Right hindlimb (tissue), 1 donor: Measurements from ENCODE around the gene EML5.

ENCODE experiments used
- DNase-seq: peaks from one replicate; pipeline ENCODE4 v3.0.0-alpha.2; 2018

Gene EML5

DNA sequence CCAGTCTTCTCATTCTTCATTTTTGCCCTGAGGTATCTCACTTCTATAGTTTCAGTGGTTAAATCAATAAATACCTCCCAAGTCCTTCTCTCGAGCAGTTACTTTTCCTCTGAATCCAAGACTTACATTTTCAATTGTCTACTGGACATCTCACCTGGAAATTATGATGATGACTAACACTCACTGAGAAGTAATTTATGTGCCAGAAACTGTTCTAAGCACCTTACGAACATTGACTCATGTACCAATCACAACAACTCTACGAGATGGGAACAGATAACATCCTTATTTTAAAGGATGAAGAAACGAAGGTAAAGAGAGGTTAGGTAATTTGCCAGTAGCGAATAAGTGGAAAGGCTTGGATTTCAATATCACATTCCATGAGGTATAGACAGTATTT, 94.1 kb downstream of the EML5 start:
- no peak for DNase-seq

DNA sequence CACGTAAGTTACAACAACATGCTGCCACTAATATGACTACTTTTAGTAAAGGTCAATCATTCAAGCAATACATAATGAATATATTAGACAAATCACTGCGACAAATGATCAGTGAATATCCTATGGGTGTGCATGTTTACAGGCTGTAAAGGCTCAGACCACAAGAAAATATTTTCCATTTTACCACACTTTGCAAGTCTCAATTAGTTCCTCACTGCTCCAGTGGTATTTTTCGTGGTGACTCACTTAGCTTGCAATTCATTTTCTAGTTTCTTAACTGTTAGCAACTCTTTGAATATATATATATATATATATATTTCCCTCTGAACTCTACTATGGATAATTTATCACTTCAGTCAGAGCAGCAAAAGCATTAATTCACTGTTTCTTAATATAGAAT, 96.9 kb downstream of the EML5 start:
- DNase-seq = no peak

DNA sequence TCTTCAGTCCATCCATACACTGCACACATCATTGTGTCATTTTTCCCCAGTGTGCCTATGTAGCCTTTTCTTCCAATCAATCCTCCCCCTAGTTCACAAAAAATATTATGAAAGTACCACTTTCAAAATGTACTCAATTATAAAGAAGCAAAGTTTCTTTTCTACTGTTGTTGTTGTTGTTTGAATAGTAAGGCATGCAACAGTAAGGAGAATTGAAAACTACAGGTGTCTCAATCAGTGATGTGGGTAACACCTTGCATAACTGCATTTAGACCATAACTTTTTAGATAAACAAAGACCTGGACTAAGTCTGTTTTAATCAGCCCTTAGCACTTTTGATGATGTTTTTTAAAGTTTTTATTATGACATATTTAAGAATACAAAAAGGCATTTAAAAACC, 104.4 kb downstream of the EML5 start:
- DNase-seq = no peak

DNA sequence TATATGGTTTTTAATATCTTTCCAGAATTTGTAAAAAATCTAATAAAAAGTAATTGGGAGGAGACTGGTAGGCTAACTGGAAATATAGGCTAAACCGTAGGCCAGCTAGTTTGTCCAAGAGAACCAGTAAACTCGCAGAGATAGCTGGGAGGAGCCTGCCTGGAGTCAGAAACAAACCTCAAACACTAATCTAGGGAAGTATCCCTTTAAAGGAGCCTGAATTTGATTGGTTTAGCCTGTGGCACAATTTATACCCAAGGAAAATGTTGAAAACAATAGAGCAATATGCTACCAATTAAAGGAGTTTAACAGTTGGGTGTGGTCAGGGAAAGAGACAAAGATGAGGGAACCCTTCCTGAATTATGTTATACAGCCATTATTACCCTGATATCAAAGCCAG, 109.6 kb downstream of the EML5 start:
- DNase-seq = no peak

DNA sequence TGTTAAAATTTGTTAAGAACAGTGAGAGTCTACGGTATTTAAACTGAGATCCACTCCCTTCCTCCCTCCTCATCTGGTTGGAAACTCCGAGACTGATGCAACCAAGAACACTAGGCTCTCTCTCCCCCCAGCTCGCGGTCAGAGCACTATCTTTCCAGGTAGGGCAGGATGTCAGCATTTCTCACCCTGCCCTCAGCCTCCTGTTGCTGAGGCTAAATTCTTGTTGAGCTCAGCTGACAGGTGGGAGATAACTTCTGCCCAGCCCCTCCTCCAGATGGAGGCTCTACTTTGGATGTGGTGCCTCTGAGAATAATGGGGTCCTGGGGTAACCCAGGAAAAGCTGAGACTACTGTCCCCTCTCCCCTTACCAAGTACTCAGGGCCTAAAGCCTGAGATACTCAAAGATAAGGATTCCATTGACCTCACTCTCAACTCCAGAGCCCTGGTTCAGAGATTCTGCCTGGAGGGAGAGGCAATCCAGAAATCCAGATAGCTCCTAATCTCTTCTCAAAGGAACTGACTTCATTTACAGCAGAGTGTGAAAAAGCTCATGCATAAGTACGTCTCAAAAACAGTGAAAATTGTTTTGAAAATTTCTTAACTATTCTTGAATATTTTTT, 110.1 kb downstream of the EML5 start:
- no peak for DNase-seq

DNA sequence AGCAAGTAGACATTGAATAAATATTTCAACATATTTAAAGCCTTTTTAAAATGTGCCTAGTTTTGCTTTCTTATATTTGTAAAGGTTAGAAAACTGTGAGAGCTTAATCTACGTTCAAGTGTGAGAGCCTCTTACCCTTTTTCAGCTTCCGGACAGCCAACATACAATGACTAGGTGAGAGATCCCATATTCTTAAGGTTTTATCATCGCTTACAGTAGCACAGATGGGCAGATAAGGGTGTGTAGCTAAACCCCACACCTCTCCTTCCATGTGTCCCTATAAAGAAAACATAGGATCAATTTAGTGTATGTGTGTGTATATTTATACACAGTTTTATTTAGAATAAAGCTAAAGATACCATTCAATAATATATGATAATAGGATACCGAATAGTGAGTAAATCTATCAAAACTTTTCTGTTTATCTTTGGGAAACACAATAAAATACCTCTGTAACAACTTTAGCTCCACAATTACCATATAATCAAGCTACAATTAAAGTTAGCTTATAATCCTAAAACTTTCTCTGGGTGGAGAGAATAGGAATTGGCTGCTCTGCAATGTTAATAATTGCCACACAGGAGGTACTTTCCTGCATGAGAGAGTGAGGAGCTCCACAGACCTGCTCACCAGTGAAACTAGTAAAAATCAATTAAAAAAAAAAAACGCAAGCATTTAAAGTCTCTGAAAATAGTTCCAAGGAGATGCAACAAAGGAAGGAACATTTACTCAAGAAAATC, 110.8 kb downstream of the EML5 start:
- DNase-seq = no peak

DNA sequence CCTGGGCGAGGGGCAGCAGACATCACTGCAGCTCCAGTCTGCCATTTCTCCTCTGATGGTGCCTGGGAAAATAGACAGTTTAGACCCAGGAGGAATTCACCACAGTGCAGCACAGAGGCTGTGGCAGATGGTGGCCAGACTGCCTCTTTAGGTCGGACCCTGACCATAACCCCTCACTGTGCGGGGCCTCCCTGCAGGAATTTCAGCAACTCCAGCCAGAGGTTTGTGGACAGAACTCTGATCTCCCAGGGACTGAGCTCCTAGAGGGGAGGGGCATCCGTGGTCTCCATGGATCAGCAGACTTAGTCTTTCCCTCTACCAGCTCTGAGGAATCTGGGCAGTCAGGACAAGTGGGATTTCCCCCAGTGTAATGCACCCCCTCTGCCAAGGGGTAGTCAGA, 123.4 kb downstream of the EML5 start:
- DNase-seq = no peak

DNA sequence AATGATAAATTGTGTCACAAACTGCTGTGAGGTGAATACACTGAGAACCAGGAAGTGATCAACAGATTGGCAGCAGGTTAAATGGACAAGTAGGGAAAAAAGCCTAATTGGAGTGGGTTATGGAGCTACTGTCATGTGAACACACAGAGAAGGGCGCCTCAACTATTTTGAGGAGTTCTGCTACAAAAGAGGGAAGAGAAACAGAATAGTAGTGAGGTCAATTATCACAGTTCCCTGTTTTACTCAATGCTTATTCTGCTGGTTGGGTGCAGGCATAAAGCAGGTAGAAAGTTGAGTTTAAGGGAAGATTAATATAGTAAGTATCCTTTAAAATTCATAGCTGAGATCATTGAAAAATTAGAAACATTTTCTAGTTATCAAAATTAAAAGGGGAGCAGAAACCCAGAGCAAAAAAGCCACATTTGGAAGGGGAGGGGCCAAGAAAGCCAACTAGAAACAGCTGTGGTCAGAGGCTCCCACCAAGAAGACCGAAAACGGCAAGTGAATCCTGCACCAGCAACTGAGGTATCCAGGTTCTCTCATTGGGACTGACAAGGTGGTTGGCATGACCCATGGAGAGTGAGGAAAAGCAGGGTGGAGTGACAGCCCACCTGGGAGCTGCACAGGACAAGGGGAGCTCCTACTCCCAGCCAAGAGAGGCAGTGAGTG, 124.2 kb downstream of the EML5 start:
- DNase-seq = no peak

DNA sequence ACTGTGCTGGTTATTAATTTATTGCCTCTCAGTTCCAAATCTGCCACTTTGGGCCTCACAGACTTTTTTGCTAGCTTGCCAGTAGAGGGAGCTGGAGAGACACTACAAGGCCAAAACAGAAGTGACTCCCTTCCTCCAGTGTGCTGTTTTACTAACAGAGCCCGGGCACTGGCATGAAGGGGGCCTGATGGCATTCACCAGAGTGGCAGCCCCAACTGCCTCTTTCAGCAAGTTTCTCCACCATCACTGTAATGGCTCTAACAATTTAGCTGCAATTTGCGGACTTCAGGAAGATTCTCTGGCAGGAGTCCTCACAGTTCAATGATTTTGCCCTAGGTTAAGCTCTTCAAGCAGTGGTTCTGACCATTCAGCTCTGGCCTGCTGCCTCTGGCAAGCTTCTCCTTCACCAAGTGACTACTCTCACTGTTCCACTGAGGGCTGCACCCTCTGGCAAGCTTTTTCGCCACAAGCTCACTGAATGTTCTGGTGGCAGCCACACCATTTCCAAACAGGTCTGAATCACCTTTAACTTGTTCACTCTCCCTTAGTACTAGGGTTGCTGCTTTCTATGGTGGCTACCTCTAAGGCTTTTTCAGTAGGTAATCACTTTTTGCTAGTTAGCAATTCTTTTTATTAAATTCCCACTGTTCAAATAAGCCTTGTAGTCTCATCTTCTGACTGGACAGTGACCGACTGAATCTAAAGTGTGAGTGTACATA, 125.0 kb downstream of the EML5 start:
- DNase-seq = peak; percentile 58

DNA sequence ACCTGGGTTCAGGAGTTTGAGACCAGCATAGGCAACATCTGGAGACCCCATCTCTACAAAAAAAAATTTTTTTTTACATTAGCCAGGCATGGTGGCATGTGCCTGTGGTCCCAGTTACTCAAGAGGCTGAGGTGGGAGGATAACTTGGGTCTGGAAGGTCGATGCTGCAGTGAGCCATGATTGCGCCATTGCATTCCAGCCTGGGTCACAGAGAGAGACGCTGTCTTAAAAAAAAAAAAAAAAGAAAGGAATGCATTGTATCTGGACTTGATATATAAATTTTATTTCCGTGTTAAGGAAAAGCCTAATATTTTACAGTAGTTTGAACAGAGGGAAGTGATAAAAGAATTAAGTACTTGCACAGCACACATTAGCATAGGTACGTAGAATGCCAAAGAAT, 132.7 kb downstream of the EML5 start:
- DNase-seq = no peak

DNA sequence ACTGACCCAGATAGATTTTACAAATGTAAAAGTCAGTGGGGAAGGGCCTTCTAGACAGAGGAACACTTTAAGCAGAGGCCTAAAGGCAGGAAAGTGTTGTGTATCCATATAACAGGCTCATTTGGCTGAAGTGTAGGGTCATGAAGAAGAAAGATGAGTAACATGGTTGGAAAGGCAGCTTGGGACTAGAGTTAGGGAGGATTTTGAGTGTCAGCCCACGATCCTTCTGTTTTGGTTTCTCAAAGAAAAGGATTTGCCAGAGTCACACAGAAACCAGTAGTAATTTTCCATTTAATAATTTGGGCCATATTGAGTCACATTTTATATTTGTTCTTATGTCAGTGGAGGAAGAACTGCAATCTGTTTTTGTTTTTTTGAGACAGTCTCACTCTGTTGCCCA, 153.5 kb downstream of the EML5 start:
- DNase-seq = no peak

DNA sequence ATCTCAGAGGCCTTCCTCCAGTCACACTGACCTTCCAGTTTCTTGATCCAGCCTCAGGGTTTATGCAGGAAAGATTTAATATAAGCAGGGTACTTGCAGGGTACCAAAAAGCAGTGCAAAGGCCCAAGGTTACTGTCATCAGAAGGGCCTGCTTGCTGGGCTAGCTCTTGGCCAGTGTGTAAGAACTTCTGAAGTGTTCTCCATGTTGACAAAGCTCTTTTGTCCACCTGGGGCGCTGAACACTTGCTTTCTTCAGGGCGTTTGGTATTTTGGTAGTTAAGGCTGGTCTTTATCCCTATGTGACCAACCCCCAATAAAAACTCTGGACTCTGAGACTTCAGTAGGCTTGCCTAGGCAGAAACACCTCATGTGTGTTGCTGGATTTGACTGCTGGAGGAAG, 160.2 kb downstream of the EML5 start:
- DNase-seq = no peak

DNA sequence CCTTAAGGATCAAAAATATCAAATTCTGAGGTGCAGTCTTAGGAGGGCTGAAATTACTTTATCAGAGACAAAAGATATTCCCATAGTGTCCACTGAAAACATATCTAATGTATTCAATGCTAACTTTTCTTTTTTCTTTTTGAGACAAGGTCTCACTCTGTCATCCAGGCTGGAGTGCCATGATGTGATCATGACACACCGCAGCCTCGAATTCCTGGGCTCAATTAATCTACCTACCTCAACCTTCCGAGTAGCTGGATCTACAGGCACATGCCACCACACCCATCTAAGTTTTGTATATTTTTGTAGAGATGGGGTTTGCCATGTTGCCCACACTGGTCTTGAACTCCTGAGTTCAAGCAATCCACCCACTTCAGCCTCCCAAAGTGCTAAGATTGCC, 161.7 kb downstream of the EML5 start:
- DNase-seq = no peak

DNA sequence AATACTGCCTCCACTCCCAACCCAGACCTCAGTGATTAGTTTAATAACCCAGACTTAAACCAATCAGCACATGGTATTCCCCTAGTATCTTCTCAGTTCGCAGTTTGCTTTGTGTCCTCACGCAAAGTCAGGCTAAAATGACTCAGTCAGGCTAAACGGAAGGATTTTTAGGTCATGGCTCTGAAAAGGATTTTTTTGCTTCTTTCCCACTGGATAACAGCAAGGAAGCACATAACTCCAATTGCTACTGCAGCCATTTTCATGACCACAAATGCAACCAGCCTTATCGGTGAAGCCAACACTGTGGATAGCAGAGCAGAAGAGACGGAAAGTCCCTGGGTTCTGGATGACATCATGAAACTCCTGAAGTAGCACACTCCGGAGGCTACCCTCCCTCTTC, 162.2 kb downstream of the EML5 start:
- DNase-seq = no peak

DNA sequence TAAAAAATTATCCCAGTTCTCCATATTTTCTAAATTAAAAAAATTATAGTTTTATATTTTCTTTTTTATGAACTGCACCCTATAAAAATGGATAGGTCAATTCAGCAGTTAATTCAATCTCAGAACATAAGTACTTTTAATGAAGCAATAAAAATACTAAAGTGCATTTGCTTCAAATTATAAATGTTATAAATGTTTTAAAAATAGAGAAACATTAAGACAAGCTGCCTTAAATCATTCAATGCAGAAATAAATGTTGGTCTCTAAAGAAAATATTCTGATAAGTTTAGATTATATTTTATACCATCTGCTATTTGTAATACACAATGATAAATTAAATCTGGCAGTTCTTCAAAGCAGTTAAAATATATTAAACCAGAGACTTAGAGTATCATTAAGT, 164.3 kb downstream of the EML5 start:
- no peak for DNase-seq

DNA sequence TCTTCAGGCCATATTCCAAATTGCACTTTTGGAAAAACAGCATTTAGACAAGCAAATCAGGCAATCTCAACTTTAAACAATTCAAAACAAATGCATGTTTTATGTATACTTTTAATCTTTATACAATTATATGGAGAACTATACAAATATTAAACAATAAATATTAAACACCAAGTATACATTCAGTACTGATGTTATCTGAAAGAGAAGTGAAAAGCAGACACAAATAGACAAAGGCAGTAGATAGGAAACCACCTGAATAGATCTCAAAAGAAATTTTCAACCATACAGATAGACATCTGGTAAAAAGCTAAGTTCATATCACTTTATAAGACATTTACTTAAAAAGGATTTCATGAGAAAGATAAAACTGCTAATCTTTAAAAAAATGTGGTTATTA, 164.7 kb downstream of the EML5 start:
- no peak for DNase-seq

DNA sequence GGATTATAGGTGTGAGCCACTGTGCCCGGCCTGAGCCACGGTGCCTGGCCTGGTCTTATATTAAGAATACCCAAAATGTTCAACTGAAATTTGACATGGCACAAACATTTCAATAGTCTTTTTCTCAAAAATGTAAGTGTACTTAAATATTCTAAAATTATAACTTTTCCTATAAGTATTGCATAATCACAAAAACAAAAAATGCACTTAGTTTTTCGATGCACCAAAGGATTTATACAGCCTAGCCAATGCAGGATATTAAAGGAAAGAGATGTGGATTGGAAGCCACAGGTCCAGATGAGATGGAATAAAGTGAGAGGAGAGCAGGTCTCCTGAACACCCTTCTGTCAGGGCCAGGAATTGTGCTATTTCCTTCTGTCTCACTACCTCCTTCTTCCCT, 167.1 kb downstream of the EML5 start:
- no peak for DNase-seq

DNA sequence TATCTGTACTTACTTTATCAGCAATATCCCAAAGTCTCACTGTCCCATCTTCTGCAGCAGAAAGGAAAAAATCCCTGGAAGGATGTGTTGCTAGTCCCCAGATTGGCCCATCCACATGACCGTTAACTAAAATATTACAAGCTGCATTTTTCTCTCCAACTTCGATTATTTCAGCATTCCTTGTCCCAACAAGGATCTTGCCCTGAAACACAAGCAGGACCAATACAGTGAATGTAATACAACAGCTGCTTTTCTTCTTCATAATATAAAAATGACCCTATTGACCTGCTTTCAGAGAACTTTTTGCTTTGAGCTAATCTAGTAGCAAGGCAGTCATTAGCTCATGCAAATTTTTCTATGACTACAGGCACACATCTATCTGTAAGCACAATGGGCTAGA, 171.7 kb downstream of the EML5 start:
- DNase-seq = no peak

DNA sequence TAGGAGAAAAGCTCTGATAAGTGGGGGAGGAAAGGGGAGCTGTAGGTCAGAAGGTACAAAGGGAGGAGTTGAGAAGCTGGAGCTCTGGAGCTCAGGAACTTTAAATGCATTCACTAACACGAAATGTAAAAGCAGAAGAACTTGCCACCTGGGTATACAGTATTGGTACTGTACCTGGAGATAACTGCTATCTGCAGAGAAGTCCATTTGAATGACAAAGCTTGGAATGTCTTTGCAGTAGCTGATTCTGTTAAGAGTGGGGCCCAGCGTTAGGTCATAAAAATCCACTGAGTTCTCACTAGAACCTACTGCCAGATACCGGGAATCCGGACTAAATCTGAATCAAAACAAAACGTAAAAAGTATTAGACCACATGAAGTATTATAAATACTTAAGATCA, 174.3 kb downstream of the EML5 start:
- DNase-seq = no peak

DNA sequence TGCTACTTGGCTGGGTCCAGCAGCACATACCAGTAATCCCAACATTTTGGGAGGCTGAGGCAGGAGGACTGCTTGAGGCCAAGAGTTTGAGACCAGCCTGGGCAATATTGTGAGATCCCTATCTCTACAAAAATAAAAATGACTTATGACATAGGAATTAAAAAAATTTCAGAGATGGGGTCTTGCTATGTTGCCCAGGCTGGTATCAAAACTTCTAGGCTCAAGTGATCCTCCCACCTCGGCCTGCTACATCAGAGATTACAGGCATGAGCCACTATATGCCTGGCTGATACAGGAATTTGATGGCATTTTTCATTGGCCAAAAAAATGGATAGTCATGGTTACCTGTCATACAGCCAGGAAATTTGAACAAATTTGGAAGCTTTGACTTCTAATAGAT, 175.3 kb downstream of the EML5 start:
- DNase-seq = no peak

DNA sequence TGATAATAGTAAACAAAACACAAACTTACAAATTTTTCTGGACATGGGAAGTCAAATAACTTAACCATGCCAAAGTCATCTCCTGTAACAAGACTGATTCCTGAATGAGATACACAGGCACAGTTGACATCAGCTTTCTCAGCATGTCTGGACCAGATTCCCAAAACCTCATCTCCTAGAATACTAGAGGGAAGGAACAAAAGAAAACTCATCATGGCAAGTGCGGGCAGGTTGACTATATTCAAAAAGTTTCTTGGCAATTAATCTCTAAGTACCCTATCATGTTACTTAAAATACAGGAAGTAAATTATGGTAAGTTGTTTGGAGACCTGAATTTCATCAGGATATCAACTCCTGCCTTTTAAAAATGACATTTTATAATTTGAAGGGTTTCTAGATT, 176.1 kb downstream of the EML5 start:
- DNase-seq = no peak

DNA sequence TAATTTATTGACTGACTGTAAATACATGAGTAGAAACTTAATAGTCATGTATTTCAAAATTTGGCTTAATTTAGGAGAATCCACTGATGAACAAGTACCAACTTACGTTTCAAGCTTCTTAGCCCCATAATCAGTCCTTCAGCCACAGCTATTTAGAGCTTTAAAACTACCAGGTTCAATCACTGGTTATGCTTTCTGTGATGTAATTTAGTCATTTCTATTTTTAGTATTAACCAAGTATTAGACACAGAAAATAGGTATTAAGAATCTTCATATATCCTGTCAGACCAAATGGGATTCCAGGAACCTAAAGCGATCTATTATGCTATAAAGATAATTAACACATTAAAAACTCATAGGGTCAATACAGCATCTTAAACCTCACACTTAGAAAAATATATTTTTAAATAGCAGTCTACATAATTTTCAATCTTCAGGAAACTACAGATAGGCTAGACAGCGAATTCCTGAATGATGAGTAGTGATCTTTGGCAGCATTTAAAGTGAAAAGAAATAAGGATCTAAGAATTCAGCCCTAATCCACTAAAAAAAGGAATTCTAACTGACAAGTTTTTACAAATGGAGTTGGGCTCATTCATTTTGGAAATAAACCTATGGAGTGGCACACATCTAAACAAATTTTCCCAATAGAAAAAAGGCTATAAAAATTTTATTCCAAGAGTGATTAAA, 178.4 kb downstream of the EML5 start:
- DNase-seq = no peak

DNA sequence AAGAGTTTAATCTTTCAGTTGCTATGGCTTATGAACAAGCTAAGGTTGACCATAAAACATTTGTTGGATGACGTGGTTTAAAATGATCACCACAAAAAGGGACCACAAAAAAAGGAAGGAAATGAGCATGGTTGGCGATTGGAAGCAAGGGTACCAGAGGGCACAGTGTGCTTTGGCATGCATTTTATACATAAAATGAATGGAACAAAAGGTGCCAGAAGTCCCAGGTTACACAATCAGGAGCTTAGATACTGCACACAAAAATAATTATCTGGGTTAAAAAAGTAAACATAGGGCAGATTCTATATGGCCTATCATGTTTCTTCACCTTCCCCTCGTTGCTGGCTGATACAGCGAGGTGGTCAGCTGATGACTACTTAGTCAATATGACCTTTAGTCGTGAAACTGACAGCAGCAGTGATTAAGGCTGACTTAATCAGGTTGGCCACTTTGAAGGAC, 179.2 kb downstream of the EML5 start:
- no peak for DNase-seq
